Kidney (tissue), 14 donors: ENCODE measurements around the gene ATXN10. TPM values are rescaled to one million over a fixed set of nuclear protein-coding genes. Genes with fewer than 3 reads are reported as not detected.

ENCODE experiments used
- DNase-seq, 5 donors: peaks; one replicate each; pipeline ENCODE4 v3.0.0-alpha.2; 2013 to 2020
- FAIRE-seq: peaks from 2 replicates; lab custom pipeline; 2012; peaks lifted over from hg19 to GRCh38; lab: Jason Lieb, UNC
- H3K27ac ChIP-seq, 2 donors: one replicate each; pipeline ENCODE4 v1.7.0; 2013; ENCODE audit warnings: low read depth in 2 of 2, low read length in 2 of 2, inconsistent platforms in 1 of 2
- H3K27me3 ChIP-seq: one replicate; pipeline ENCODE4 v1.7.1; 2013; ENCODE audit warnings: low read length, inconsistent platforms; ENCODE audit not compliant: control insufficient read depth, insufficient read depth
- H3K36me3 ChIP-seq, 3 donors: one replicate each; pipeline versions ENCODE4 v1.7.0 to v1.7.1; 2013; ENCODE audit warnings: low read length in 3 of 3, control low read depth in 1 of 3, inconsistent platforms in 1 of 3; ENCODE audit not compliant: insufficient read depth in 3 of 3, control insufficient read depth in 2 of 3
- H3K4me1 ChIP-seq, 3 donors: one replicate each; pipeline versions ENCODE4 v1.7.0 to v1.7.1; 2013; ENCODE audit warnings: low read length in 3 of 3, inconsistent platforms in 1 of 3, low read depth in 1 of 3; ENCODE audit not compliant: control insufficient read depth in 2 of 3, insufficient read depth in 2 of 3
- H3K4me3 ChIP-seq, 3 donors: one replicate each; pipeline versions ENCODE4 v1.7.0 to v1.8.1; 2013; ENCODE audit warnings: low read length in 3 of 3, control low read depth in 1 of 3, inconsistent platforms in 1 of 3
- H3K9ac ChIP-seq, 3 donors: one replicate each; pipeline versions ENCODE4 v1.7.0 to v1.7.1; 2013; ENCODE audit warnings: low read length in 3 of 3, control low read depth in 1 of 3, inconsistent platforms in 1 of 3
- H3K9me3 ChIP-seq, 3 donors: one replicate each; pipeline versions ENCODE4 v1.7.0 to v1.7.1; 2013; ENCODE audit warnings: low read length in 3 of 3, control low read depth in 1 of 3, inconsistent platforms in 1 of 3; ENCODE audit not compliant: control insufficient read depth in 2 of 3, insufficient read depth in 1 of 3
- intact Hi-C: fragments of 100-400 bp; cut with DNase I; formaldehyde crosslinking; loops from one replicate; pipeline ENCODE4 v1.11.1; 2022
- polyA plus RNA-seq: library from polyadenylated mRNA; stranded (reverse); fragments of 350-450 nt; fragmentation: Illumina TruSeq; extraction: RNeasy Lipid Tissue Mini Kit (QIAGEN cat#74804); gene quantifications from one replicate; pipeline ENCODE4 v1.2.3, GENCODE V29; 2014; ENCODE audit warnings: low read depth, low replicate concordance; ENCODE audit not compliant: insufficient read depth
- total RNA-seq: library from RNA; stranded (reverse); fragmentation: NEBNext Ultra II Directional; extraction: Animal tissue kit (Norgen Biotek cat#: 25700); gene quantifications from one replicate; pipeline ENCODE4 v1.2.1, GENCODE V29; 2021
- TF ChIP-seq, protein P1 (sequence below): IDR thresholded peaks from 3 replicates; pipeline ENCODE4 v1.5.1; 2012; ENCODE audit warnings: mild to moderate bottlenecking, moderate library complexity, borderline replicate concordance; ENCODE audit not compliant: insufficient read depth; ENCODE audit errors: extremely low read depth
- donor health status: control.
- donor health status: control.
- donor health status: control.
- donor health status: control.
- donor health status: control.
- donor health status: DM: yes; HTN: yes; CAD: no.
- donor health status: Normal renal cell carcinoma (clear cell type).

The ATXN10 gene
- total and polyA plus RNA-seq, 2 donors from 2014 or later: 121 to 142 TPM

DNA sequence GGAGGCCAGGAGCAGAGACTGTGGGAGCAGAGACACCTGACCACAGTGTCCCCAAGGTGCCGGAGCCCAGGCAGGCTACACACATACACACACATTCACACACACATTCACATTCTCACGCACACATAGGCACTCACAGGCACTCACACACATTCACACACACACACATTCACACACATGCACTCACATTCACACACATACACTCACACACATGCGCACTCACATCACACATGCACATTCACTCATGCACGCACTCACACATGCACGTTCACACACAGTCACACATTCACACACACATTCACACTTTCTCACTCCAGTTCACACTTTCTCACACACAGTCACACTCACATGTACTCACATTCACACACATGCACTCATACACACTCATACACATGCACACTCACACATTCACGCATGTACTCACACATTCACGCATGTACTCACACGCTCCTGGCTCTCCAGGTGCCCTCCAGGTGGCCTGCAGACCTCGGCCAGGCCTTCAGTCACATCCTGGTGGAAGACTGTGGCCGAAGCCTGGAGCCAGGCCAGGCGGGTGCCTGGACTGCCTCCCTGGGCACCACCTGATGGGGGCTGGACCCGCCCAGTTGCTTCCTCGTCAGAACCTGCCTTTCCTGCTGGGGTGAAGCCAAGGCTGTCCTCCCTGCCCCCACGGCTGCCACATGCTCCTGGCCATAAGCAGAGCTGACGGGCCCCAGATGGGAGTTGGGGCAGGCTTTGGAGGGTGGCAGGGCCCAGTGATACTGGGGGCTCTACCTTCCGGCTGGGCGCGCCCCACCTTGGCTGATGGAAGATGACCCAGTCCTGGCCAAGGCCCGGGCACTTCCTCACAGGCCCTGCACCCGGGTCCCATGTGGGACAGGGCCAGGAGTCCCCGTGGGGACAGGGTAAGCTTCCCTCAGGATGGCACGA, 215.8 kb downstream of the ATXN10 start:
- TF ChIP-seq, protein P1, sequence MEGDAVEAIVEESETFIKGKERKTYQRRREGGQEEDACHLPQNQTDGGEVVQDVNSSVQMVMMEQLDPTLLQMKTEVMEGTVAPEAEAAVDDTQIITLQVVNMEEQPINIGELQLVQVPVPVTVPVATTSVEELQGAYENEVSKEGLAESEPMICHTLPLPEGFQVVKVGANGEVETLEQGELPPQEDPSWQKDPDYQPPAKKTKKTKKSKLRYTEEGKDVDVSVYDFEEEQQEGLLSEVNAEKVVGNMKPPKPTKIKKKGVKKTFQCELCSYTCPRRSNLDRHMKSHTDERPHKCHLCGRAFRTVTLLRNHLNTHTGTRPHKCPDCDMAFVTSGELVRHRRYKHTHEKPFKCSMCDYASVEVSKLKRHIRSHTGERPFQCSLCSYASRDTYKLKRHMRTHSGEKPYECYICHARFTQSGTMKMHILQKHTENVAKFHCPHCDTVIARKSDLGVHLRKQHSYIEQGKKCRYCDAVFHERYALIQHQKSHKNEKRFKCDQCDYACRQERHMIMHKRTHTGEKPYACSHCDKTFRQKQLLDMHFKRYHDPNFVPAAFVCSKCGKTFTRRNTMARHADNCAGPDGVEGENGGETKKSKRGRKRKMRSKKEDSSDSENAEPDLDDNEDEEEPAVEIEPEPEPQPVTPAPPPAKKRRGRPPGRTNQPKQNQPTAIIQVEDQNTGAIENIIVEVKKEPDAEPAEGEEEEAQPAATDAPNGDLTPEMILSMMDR: no peak
- Histone ChIP-seq H3K4me1 (no peaks in the 10 kb centered on the region), H3K9ac (no peak overlapping the region), H3K9me3 (no peaks in the 10 kb centered on the region), H3K27me3 (no peaks in the 10 kb centered on the region), H3K27ac (no peak overlapping the region), H3K36me3 (no peaks in the 10 kb centered on the region), H3K4me3 (no peak overlapping the region)
- intact Hi-C loops: no loop called here
- DNase-seq (peak in 2 of 5 donors; percentile 52 to 94), FAIRE-seq (no peak)

DNA sequence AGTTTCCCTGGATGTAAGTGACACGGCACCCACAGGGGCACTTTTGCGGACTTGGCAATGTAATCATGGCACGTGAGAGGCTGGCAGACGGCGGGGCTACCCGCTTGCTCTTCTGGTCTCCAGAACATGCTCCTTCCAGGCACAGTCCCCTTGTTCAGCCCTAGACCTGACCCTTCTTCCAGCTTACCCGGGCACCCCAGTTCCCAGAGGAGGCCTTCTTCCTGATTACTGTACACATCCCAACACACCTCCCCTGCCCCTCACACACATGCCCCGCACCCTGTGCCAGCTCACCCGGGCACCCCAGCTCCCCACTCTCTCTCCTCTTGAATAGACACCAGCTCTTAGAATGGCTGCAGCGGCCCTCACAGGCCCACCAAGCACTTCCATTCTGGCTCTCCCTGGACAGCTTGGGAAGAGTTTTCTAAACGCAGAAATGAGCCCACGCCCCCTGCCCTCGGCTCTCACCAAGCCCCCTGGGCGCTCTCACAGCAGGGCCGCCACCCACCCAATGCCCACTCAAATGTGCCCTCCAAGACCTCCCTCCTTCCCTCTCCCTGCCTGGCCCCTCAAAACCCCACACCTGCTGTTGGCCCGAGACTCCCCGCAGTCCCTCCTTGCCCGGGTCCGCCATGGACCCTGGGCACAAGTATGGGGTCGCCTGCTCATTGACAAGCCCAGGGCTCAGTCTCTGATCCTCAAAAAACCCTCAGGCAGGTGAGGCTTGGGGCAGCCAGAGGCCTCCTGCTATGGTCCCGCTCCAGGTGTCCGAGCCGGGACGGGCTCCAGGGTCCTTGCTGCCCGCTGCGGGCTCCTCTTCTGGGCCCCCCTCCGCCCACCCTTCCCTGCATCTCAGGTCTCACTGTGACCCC, 216.8 kb downstream of the ATXN10 start:
- no peaks in the 10 kb centered on the region for H3K27me3 ChIP-seq
- intact Hi-C loops: no loop called here
- H3K27ac ChIP-seq: no peak overlapping the region
- H3K9ac ChIP-seq: no peak overlapping the region
- no peaks in the 10 kb centered on the region for H3K4me1 ChIP-seq
- DNase-seq (peak in 2 of 5 donors; percentile 36 to 61), FAIRE-seq (no peak)
- no peaks in the 10 kb centered on the region for H3K9me3 ChIP-seq
- H3K4me3 ChIP-seq: no peak overlapping the region
- TF ChIP-seq, protein P1: no peak
- no peaks in the 10 kb centered on the region for H3K36me3 ChIP-seq

DNA sequence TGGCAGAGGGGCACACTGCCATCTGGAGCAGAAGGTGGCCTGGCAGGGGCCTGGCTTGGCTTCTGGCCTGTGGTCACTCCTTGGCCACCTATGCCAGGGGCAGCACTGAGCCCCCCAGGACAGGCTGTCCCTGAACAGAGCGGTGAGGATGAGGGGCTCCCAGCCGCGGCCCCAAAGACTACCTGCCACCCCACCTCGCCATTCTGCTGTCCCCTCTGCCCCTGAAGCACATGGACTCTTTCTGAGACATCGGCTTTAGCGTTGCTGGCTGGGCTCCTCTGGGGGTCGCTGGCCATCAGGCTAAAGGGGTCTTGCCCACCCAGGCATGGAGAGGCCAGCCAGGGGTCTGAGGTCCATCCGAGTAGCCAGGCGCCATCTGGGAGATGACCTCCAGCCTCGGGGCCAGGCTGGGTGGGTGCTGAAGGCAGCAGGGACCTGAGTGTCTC, 217.5 kb downstream of the ATXN10 start:
- TF ChIP-seq, protein P1: no peak
- H3K4me3 ChIP-seq: no peak overlapping the region
- H3K27me3 ChIP-seq: no peaks in the 10 kb centered on the region
- DNase-seq (peak in 2 of 5 donors; percentile 20 to 76), FAIRE-seq (no peak)
- H3K36me3 ChIP-seq: no peaks in the 10 kb centered on the region
- H3K9me3 ChIP-seq: no peaks in the 10 kb centered on the region
- H3K4me1 ChIP-seq: no peaks in the 10 kb centered on the region
- intact Hi-C loops: no loop called here
- H3K9ac ChIP-seq: no peak overlapping the region
- H3K27ac ChIP-seq: no peak overlapping the region
